GM12874 (cell line): Measurements from ENCODE around the gene CKMT2.

Experiments used
- TF ChIP-seq, protein P1 (sequence below): IDR thresholded peaks from 2 replicates; pipeline ENCODE4 v1.5.1; 2011; ENCODE audit warnings: low read depth, mild to moderate bottlenecking, control low read depth, low read length, moderate library complexity; ENCODE audit not compliant: insufficient read depth

CKMT2 gene

DNA sequence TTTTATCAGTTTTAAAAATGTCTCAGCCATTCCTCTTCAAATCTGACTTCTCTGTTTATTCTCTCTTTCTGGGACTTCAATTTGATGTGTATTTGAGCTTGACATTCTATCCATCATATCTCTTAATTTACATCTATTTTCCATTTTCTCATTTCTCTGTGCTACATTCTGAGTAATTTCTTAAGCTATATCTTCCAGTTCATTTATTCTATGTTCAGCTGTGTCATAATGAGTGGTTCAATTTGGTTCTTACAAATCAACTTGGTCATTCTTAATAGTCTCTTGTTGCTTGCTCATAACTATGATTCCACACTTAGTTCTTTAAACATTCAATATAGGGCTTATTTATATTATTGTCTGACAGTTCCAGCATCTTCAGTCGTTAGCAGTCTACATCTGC lies 16.9 kb downstream of the CKMT2 start:
- TF ChIP-seq, protein P1, sequence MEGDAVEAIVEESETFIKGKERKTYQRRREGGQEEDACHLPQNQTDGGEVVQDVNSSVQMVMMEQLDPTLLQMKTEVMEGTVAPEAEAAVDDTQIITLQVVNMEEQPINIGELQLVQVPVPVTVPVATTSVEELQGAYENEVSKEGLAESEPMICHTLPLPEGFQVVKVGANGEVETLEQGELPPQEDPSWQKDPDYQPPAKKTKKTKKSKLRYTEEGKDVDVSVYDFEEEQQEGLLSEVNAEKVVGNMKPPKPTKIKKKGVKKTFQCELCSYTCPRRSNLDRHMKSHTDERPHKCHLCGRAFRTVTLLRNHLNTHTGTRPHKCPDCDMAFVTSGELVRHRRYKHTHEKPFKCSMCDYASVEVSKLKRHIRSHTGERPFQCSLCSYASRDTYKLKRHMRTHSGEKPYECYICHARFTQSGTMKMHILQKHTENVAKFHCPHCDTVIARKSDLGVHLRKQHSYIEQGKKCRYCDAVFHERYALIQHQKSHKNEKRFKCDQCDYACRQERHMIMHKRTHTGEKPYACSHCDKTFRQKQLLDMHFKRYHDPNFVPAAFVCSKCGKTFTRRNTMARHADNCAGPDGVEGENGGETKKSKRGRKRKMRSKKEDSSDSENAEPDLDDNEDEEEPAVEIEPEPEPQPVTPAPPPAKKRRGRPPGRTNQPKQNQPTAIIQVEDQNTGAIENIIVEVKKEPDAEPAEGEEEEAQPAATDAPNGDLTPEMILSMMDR = no peak

DNA sequence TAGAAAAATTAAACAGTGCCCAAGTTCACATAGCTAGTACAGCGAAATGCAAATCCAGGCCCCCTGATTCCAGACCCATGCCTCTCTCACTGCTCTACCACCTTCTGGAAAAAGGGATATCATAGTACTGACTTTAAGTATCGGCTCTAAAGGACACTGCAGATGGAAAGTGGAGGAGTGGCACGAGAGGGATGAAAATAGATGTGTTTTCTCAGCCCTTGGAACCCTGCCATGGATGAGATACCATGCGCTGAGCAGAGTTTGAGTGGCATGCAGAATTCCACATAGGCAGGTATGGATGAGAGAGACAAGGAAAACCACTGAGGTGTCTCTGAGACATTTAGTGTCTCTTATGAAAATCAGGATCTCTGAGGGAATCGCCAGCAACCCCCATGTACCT lies 18.8 kb downstream of the CKMT2 start:
- TF ChIP-seq, protein P1 = no peak

DNA sequence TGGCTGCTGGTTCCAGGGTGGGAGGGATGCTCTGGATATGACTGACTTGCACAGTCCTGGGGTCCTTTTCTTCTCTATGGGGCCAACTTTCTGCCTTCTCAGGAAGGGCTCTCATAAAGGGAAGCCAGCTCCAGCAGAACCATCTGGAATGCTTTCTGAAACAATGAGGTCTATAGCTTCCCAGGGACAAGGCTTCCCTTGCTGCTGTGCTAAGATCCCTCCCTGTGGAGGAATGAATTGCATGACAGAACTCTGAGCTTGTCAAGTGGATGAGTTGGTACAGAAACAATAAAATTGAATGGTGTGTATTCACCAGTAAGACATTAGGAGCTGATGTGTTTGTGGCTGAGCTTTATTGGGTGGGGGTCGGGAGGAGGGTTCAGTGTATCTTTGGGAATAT lies 19.8 kb downstream of the CKMT2 start:
- TF ChIP-seq, protein P1 = no peak

DNA sequence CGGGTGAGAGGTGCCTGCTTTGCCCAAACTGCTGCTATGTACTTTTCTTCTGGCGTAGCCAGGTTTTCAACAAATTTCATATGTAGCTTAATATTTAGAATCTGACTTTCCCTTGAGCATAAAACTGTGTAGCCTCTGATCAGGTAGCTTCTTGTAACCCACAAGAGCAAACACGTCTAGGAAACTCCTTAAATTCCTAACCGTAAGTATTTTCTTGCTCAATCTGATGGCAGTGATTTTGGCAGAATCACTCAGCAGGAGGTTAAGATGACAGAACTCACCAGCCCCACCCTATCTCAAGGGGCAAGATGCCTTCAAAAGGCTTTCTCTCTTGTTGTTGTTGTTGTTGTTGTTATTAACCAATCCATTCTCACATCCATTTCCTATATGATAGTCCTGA lies 20.8 kb downstream of the CKMT2 start:
- TF ChIP-seq, protein P1 = no peak

DNA sequence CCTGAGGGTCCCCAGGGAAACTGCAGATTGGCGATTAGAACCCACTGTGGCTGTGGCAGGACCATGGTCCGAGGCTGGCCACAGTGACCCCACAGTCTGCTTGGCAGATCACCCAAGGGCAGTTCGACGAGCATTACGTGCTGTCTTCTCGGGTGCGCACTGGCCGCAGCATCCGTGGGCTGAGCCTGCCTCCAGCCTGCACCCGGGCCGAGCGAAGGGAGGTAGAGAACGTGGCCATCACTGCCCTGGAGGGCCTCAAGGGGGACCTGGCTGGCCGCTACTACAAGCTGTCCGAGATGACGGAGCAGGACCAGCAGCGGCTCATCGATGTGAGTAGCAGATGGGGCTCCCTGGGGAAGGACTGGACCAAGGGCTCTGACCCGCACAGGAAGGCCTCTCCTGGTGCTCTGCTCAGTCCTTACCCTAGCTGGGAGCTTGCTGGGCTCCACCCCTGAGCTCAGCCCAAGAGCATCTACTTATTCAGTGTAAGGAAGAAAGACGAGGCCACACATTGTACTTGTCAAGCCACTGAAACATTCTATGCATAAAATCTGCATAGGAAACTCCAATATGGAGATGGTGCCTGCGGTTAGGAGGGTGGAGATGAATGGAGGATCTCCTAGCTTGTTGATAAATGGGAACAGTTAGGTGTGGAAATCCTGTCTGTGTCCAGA lies 21.9 kb downstream of the CKMT2 start:
- TF ChIP-seq, protein P1 = no peak

DNA sequence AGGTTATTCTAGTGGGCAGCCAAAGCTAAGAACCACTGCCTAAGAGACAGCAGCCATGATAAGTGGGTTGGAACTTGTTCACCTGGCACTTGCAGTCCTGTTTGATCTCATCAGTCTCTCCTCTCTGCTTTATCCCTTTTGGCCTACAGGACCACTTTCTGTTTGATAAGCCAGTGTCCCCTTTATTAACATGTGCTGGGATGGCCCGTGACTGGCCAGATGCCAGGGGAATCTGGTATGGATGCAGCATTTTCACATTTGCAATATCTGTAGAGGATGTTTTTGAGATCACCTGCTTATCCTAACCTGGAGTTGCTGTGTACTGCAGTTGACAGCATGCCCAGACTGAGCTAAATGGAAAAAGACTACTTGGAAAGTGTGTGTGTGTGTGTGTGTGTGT lies 23.6 kb downstream of the CKMT2 start:
- TF ChIP-seq, protein P1 = no peak

DNA sequence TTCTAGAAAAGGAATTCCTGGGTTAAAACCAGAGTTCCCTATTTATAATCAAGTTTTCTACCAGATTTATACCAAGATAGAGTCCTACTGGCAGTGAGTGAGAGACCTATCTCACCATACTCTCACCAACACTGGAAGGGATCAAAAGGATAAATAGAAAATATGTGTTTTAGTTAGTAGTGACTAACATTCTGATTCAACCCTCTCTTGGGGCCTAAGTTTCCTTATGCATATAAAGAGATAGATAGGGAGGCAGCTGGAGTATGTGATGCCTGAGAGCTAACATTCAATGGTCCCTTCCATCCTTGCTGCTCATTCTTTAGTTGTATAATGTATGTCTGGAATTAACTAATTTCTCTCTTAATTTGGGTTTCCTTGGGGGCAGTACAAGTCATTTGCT lies 32.0 kb downstream of the CKMT2 start:
- TF ChIP-seq, protein P1 = no peak
